HG03095 (cell line): ENCODE results near the gene MCOLN1.
"Not testable (repeated sequence)": the region's sequence is repeated elsewhere in the genome, so short reads cannot be mapped to it uniquely, and the experiment has no call there.

ENCODE experiments used
- ATAC-seq: cut with Tn5 transposase; IDR thresholded peaks from one replicate; pipeline ENCODE4 v1.9.1; 2021; ENCODE audit warnings: moderate library complexity; ENCODE audit not compliant: unreplicated experiment

The MCOLN1 gene

GRCh38 chr19:7562646-7563393 is 40.4 kb downstream of the MCOLN1 start:
- ATAC-seq: no peak

- no peak for ATAC-seq
Measured at GRCh38 chr19:7564866-7565265, 42.4 kb downstream of the MCOLN1 start.

GRCh38 chr19:7565332-7565731 is 42.9 kb downstream of the MCOLN1 start:
- no peak for ATAC-seq

- ATAC-seq: no peak
Measured at GRCh38 chr19:7570761-7571160, 48.3 kb downstream of the MCOLN1 start.

GRCh38 chr19:7575434-7576040 is 53.1 kb downstream of the MCOLN1 start:
- ATAC-seq: no peak

- not testable (repeated sequence) for ATAC-seq
Measured at GRCh38 chr19:7577422-7577821, 55.0 kb downstream of the MCOLN1 start.

- ATAC-seq: no peak
Measured at GRCh38 chr19:7578127-7578526, 55.7 kb downstream of the MCOLN1 start.

- ATAC-seq: no peak
Measured at GRCh38 chr19:7579182-7579581, 56.8 kb downstream of the MCOLN1 start.

GRCh38 chr19:7582446-7582845 is 60.0 kb downstream of the MCOLN1 start:
- ATAC-seq: no peak
